Naive thymus-derived CD4-positive, alpha-beta T cell (primary cell): ENCODE measurements around the gene AOPEP. TPM values are rescaled to one million over a fixed set of nuclear protein-coding genes. Genes with fewer than 3 reads are reported as not detected.

ENCODE experiments used
- ATAC-seq: fragments of 150-1000 bp; cut with Tn5 transposase; 2 replicates; pipeline ENCODE4 v1.10.0; 2021; ENCODE audit warnings: mild to moderate bottlenecking, moderate library complexity
- CTCF ChIA-PET: fragments of 350-600 bp; sonication (Branson Sonifier 250); formaldehyde crosslinking; loops from one replicate; lab custom pipeline; 2021; ENCODE audit warnings: antibody characterized with exemption; lab: Charles Lee
- POLR2A ChIA-PET: fragments of 350-600 bp; sonication (Branson Sonifier 250); formaldehyde crosslinking; loops from one replicate; lab custom pipeline; 2021; ENCODE audit warnings: antibody characterized with exemption, inconsistent platforms; lab: Charles Lee
- DNase-seq, 9 donors: peaks; one replicate each; pipeline versions ENCODE4 v3.0.0 to v3.0.0-alpha.2; 2020 to 2022; ENCODE audit warnings: mixed read lengths in 1 of 9
- H3K27ac ChIP-seq: one replicate; pipeline ENCODE4 v1.7.0; 2013; ENCODE audit warnings: mild to moderate bottlenecking, low read depth, low read length, moderate library complexity
- H3K27me3 ChIP-seq, 2 donors: one replicate each; pipeline ENCODE4 v1.7.0; 2013; ENCODE audit warnings: low read length in 2 of 2, mild to moderate bottlenecking in 2 of 2, moderate library complexity in 2 of 2; ENCODE audit not compliant: control insufficient read depth in 2 of 2, insufficient read depth in 2 of 2
- H3K36me3 ChIP-seq, 3 experiments: 1 replicate in 2 of 3; 2 replicates in 1 of 3; pipeline ENCODE4 v1.7.0; 2013; ENCODE audit warnings: low read length in 3 of 3, mild to moderate bottlenecking in 3 of 3, moderate library complexity in 1 of 3; ENCODE audit not compliant: insufficient read depth in 3 of 3, control insufficient read depth in 2 of 3
- H3K4me1 ChIP-seq, 2 donors: one replicate each; pipeline ENCODE4 v1.7.0; 2013; ENCODE audit warnings: low read length in 2 of 2, mild to moderate bottlenecking in 2 of 2, moderate library complexity in 1 of 2; ENCODE audit not compliant: control insufficient read depth in 2 of 2, insufficient read depth in 2 of 2
- H3K4me3 ChIP-seq: 2 replicates; pipeline ENCODE4 v1.7.0; 2013; ENCODE audit warnings: mild to moderate bottlenecking, low read length
- H3K9me3 ChIP-seq, 3 experiments: 1 replicate in 2 of 3; 2 replicates in 1 of 3; pipeline ENCODE4 v1.7.0; 2013; ENCODE audit warnings: low read length in 3 of 3; ENCODE audit not compliant: control insufficient read depth in 2 of 3
- H3K27ac Mint-ChIP-seq, 9 donors: one replicate each; pipeline ENCODE4 v1.8.0; 2020 to 2022; ENCODE audit warnings: mixed read lengths in 9 of 9, mild to moderate bottlenecking in 8 of 9, moderate library complexity in 5 of 9, inconsistent platforms in 2 of 9
- H3K27me3 Mint-ChIP-seq, 5 donors: one replicate each; pipeline ENCODE4 v1.8.0; 2021 to 2022; ENCODE audit warnings: mixed read lengths in 5 of 5, mild to moderate bottlenecking in 1 of 5
- H3K36me3 Mint-ChIP-seq, 5 donors: one replicate each; pipeline ENCODE4 v1.8.0; 2020 to 2022; ENCODE audit warnings: mixed read lengths in 5 of 5, mild to moderate bottlenecking in 3 of 5, inconsistent platforms in 1 of 5
- H3K4me1 Mint-ChIP-seq, 7 donors: one replicate each; pipeline ENCODE4 v1.8.0; 2020 to 2022; ENCODE audit warnings: mixed read lengths in 7 of 7, mild to moderate bottlenecking in 3 of 7, inconsistent platforms in 1 of 7
- H3K4me3 Mint-ChIP-seq, 10 donors: one replicate each; pipeline ENCODE4 v1.8.0; 2020 to 2022; ENCODE audit warnings: mild to moderate bottlenecking in 10 of 10, mixed read lengths in 10 of 10, moderate library complexity in 6 of 10, inconsistent platforms in 2 of 10
- H3K9me3 Mint-ChIP-seq, 11 donors: one replicate each; pipeline ENCODE4 v1.8.0; 2020 to 2022; ENCODE audit warnings: mixed read lengths in 11 of 11, mild to moderate bottlenecking in 4 of 11, inconsistent platforms in 1 of 11, moderate library complexity in 1 of 11
- intact Hi-C, 2 donors: fragments of 100-400 bp; cut with micrococcal nuclease; formaldehyde crosslinking; loops; one replicate each; pipeline ENCODE4 v1.15.1; 2023
- polyA plus RNA-seq, 2 donors: library from polyadenylated mRNA; unstranded; fragments of 300-500 nt; fragmentation: Illumina TruSeq; gene quantifications; one replicate each; pipeline ENCODE4 v1.2.3, GENCODE V29; 2021
- total RNA-seq, 6 experiments: library from RNA in 5 of 6; stranded (reverse) in 5 of 6; gene quantifications; 1 replicate in 5 of 6; 2 replicates in 1 of 6; pipeline ENCODE4 v1.2.3 and lab custom pipeline; 2021 to 2026

AOPEP gene
- total and polyA plus RNA-seq, 7 experiments from 2014 or later: 5.7 to 19.0 (median 13.6) TPM

DNA sequence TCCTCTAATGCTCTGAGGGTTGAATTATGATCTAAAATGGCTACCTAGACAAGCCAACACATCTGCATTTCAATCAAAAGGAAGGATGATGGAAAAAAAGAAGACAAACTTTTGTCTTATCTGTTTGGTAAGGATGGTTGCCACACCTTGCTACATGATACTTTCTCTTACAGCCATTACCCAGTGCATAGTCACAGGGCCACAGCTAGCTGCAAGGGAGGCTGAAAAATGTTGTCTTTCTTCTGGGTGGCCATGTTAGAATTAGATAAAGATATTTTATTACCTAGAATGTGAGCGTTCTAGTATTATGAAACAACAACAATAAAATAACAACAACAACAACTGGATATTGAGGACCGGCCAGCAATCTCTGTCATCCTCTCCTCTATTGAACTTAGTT is 4.7 kb upstream of the AOPEP start:
- no peaks in the 10 kb centered on the region for H3K36me3 ChIP-seq
- Mint-ChIP-seq H3K4me3 (no peak overlapping the region), H3K4me1 (peaks cover 0 to 7% (median under 1%) of the 10 kb centered on the region in 7 donors), H3K27me3 (peaks cover 0 to 15% (median 13%) of the 10 kb centered on the region in 5 donors), H3K27ac (no peak overlapping the region), H3K36me3 (no peaks in the 10 kb centered on the region), H3K9me3 (peaks cover 0 to 4% (median 0%) of the 10 kb centered on the region in 11 donors)
- H3K4me1 ChIP-seq: no peaks in the 10 kb centered on the region
- H3K9me3 ChIP-seq: no peaks in the 10 kb centered on the region
- ChIA-PET POLR2A (no interaction called here), CTCF (no interaction called here)
- DNase-seq (no peak), ATAC-seq (no peak)
- H3K4me3 ChIP-seq: no peak overlapping the region
- H3K27ac ChIP-seq: no peak overlapping the region
- intact Hi-C loops: loop anchor here (10.0 kb wide), 3 partner anchors 1657 to 1957 kb away; partner anchors contain the start of genes BICD2 (in 1 of the 2) and HABP4 (in 1 of the 2)
- H3K27me3 ChIP-seq: no peaks in the 10 kb centered on the region

GRCh38 chr9:94725293-94725692 is 1.2 kb upstream of the AOPEP start:
- peaks cover 0 to 2% (median 0%) of the 10 kb centered on the region in 5 donors for H3K27me3 Mint-ChIP-seq
- no peak for ATAC-seq
- Histone ChIP-seq H3K4me1 (peaks cover 7% of the 10 kb centered on the region in 2 donors), H3K9me3 (no peaks in the 10 kb centered on the region), H3K27ac (no peak overlapping the region), H3K4me3 (no peak overlapping the region), H3K36me3 (no peaks in the 10 kb centered on the region), H3K27me3 (no peaks in the 10 kb centered on the region)
- POLR2A ChIA-PET: interaction anchor here (1.4 to 2.0 kb wide), 2 partner anchors 56 to 69 kb away, joined by 9 to 10 read pairs; no protein-coding TSS in a partner anchor
- peaks cover 7 to 24% (median 19%) of the 10 kb centered on the region in 7 donors for H3K4me1 Mint-ChIP-seq
- intact Hi-C loops: loop anchor here (5.0 to 10.0 kb wide), 6 partner anchors 43 to 1960 kb away; partner anchors contain the start of genes BICD2 (in 1 of the 2), ERCC6L2 (in 1 of the 2), HABP4 (in 1 of the 2) and ZNF169 (in 1 of the 2)
- H3K4me3 Mint-ChIP-seq: peak overlapping the region in 7 of 10 donors; percentile 0 to 55 (median 27)
- peak overlapping the region in 7 of 9 donors; percentile 4 to 78 (median 38) for H3K27ac Mint-ChIP-seq
- DNase-seq: no peak
- CTCF ChIA-PET: interaction anchor here (0.5 to 1.1 kb wide), 3 partner anchors 27 to 87 kb away, joined by 3 read pairs; no protein-coding TSS in a partner anchor
- H3K36me3 Mint-ChIP-seq: no peaks in the 10 kb centered on the region
- peaks cover 0 to 4% (median 0%) of the 10 kb centered on the region in 11 donors for H3K9me3 Mint-ChIP-seq

- Histone ChIP-seq H3K27ac (no peak overlapping the region), H3K27me3 (no peaks in the 10 kb centered on the region), H3K36me3 (peaks cover 0 to 3% (median 0%) of the 10 kb centered on the region in 3 experiments), H3K4me1 (peaks cover 7% of the 10 kb centered on the region in 2 donors), H3K4me3 (no peak overlapping the region), H3K9me3 (no peaks in the 10 kb centered on the region)
- Mint-ChIP-seq H3K27me3 (no peaks in the 10 kb centered on the region), H3K9me3 (peaks cover 0 to 4% (median 0%) of the 10 kb centered on the region in 11 donors), H3K27ac (peak overlapping the region in 2 of 9 donors; percentile 7 to 23), H3K36me3 (peaks cover 0 to 7% (median 0%) of the 10 kb centered on the region in 5 donors), H3K4me1 (peaks cover 7 to 24% (median 19%) of the 10 kb centered on the region in 7 donors), H3K4me3 (no peak overlapping the region)
- DNase-seq: no peak
- ChIA-PET CTCF (no interaction called here), POLR2A (no interaction called here)
- no peak for ATAC-seq
- intact Hi-C loops: loop anchor here (5.0 to 10.0 kb wide), 6 partner anchors 46 to 1964 kb away; partner anchors contain the start of genes BICD2 (in 1 of the 2), ERCC6L2 (in 1 of the 2), HABP4 (in 1 of the 2) and ZNF169 (in 1 of the 2)
Observed at GRCh38 chr9:94728719-94729118, 2.2 kb downstream of the AOPEP start.

GRCh38 chr9:94729199-94729598 is 2.7 kb downstream of the AOPEP start:
- Histone ChIP-seq H3K4me1 (peaks cover 7% of the 10 kb centered on the region in 2 donors), H3K4me3 (no peak overlapping the region), H3K27ac (no peak overlapping the region), H3K9me3 (no peaks in the 10 kb centered on the region), H3K36me3 (peaks cover 0 to 3% (median 0%) of the 10 kb centered on the region in 3 experiments), H3K27me3 (no peaks in the 10 kb centered on the region)
- Mint-ChIP-seq H3K4me1 (peaks cover 7 to 24% (median 19%) of the 10 kb centered on the region in 7 donors), H3K27me3 (no peaks in the 10 kb centered on the region), H3K27ac (peak overlapping the region in 1 of 9 donors; percentile 7), H3K36me3 (peaks cover 0 to 7% (median 0%) of the 10 kb centered on the region in 5 donors), H3K4me3 (no peak overlapping the region), H3K9me3 (peaks cover 0 to 4% (median 0%) of the 10 kb centered on the region in 11 donors)
- CTCF ChIA-PET: no interaction called here
- ATAC-seq (no peak), DNase-seq (no peak)
- POLR2A ChIA-PET: no interaction called here
- intact Hi-C loops: loop anchor here (5.0 to 10.0 kb wide), 6 partner anchors 47 to 1964 kb away; partner anchors contain the start of genes BICD2 (in 1 of the 2), ERCC6L2 (in 1 of the 2), HABP4 (in 1 of the 2) and ZNF169 (in 1 of the 2)

DNA sequence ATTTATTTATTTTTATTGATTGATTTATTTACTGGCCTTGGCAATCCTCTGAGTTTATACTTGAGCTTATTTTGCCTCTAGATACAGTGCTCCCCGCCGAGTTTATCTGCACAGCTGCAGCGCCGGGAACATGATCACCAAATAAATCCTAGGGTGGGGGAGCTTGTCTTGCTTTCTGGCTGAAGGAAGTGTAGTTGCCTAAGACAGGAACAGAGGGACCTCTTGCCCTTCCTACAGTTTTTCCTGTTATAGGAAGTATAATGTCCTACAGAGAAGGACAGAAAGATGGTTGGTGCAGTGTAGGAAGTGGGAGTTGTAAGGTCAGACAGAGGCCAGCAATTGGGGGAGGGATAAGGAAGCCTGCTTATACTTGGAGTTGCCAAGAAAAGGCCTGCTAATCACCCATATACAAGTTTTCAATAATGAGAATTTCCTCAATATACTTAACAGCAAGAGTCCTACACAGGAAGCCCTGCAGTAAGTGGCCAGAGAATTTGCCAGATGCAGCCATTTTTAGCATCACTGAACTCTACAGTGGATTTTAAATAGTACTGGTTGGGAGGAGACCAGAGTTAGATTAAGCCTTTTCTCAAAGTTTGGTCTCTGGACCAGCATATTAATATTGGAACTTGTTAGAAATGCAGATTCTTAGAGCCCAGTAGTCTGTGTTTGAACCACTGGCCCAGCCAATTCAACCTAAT is 7.7 kb downstream of the AOPEP start:
- DNase-seq: no peak
- Histone ChIP-seq H3K27me3 (no peaks in the 10 kb centered on the region), H3K9me3 (no peaks in the 10 kb centered on the region), H3K4me1 (no peaks in the 10 kb centered on the region), H3K36me3 (peaks cover 0 to 3% (median 0%) of the 10 kb centered on the region in 3 experiments), H3K27ac (no peak overlapping the region), H3K4me3 (no peak overlapping the region)
- Mint-ChIP-seq H3K36me3 (peaks cover 2 to 15% (median 10%) of the 10 kb centered on the region in 5 donors), H3K27me3 (no peaks in the 10 kb centered on the region), H3K4me1 (peaks cover 0 to 11% (median 3%) of the 10 kb centered on the region in 7 donors), H3K27ac (no peak overlapping the region), H3K4me3 (no peak overlapping the region), H3K9me3 (no peaks in the 10 kb centered on the region)
- ChIA-PET POLR2A (no interaction called here), CTCF (no interaction called here)
- intact Hi-C loops: no loop called here
- no peak for ATAC-seq

- intact Hi-C loops: no loop called here
- ATAC-seq (no peak), DNase-seq (no peak)
- ChIA-PET POLR2A (interaction anchor here (0.6 to 0.8 kb wide), 2 partner anchors 11 to 1134 kb away, joined by 3 read pairs; partner anchors contain the start of gene AOPEP), CTCF (no interaction called here)
- Mint-ChIP-seq H3K4me1 (peaks cover 0 to 8% (median 0%) of the 10 kb centered on the region in 7 donors), H3K27ac (no peak overlapping the region), H3K27me3 (no peaks in the 10 kb centered on the region), H3K4me3 (no peak overlapping the region), H3K36me3 (peaks cover 2 to 25% (median 19%) of the 10 kb centered on the region in 5 donors), H3K9me3 (peaks cover 0 to under 1% (median 0%) of the 10 kb centered on the region in 11 donors)
- Histone ChIP-seq H3K27me3 (no peaks in the 10 kb centered on the region), H3K36me3 (peaks cover 0 to 3% (median 0%) of the 10 kb centered on the region in 3 experiments), H3K4me1 (no peaks in the 10 kb centered on the region), H3K27ac (no peak overlapping the region), H3K4me3 (no peak overlapping the region), H3K9me3 (no peaks in the 10 kb centered on the region)
Observed at GRCh38 chr9:94736759-94737158, 10.3 kb downstream of the AOPEP start.
